HuH-7.5 (cell line): ENCODE data around the gene CREBBP.

Experiments used
- DNase-seq: peaks from one replicate; pipeline ENCODE4 v3.0.0; 2011; ENCODE audit warnings: low spot score

The CREBBP gene

GRCh38 chr16:3767333-3767986 is 113.1 kb downstream of the CREBBP start:
- no peak for DNase-seq

GRCh38 chr16:3766177-3766576 is 114.3 kb downstream of the CREBBP start:
- no peak for DNase-seq

- no peak for DNase-seq
Observed at GRCh38 chr16:3764409-3764808, 116.1 kb downstream of the CREBBP start.

DNA sequence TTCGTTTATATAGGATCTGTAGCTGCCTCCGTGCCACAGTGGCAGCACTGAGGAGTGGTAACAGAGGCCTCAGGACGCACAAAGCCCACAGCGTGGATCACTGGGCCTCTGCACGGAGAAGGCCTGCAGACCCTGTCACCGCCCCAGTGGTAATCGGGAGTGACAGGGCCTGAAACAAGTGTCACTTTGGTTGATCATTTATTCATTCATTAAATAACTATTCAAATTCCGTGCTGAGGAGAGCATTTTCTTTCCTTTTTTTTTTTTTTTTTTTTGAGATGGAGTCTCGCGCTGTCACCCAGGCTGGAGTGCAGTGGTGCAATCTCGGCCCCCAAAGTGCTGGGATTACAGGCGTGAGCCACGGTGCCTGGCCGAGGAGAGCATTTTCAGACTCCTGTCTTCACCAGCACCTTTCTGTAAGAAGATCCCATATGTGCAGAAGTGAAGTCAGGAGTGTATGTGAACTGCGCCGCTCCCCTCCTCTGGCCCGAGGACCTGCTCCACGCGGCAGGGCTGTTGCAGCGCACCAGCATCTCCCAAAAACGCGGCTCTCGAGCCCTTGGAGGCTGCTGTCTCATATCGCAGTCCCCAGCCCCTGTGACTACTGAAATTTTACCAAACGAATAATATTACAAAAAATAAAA is 118.3 kb downstream of the CREBBP start:
- no peak for DNase-seq

GRCh38 chr16:3761375-3762106 is 119.0 kb downstream of the CREBBP start:
- DNase-seq = no peak

GRCh38 chr16:3760518-3760917 is 120.0 kb downstream of the CREBBP start:
- no peak for DNase-seq

DNA sequence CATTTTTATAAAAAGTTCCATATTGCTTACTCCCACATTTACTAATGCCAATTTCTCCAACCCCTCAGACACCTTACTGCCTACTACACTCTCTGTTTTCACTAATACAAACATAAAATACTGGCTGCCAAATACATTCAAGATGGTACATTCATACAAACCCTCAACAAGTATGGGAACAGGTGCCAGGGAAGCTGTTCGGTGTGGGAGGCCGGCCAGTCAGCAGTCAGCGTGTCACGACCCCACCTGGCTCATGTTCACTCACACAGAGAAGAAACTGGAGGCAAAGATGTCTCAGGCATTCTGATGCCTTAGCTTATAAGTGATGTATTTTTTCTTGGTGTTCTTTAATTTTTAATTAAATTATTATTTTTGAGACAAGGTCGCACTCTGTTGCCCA is 120.8 kb downstream of the CREBBP start:
- DNase-seq = no peak

DNA sequence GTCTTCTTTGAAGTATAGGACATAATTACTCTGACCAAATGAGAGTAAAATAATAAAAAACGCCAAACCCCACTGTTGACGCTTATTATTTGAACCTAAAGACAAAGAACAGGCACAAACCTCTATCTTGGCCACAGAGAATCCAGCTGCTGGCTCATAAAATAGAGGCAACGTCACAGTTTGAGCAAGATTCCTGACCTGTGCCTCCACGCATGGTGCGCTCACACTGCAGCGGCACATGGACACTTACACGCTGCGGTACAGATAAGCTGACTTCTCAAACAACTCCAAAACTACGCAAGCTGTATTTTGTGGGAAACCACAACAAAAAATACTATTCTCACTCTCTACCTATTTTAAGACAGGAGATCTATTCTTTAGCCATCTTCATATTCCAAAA is 124.4 kb downstream of the CREBBP start:
- DNase-seq = no peak

DNA sequence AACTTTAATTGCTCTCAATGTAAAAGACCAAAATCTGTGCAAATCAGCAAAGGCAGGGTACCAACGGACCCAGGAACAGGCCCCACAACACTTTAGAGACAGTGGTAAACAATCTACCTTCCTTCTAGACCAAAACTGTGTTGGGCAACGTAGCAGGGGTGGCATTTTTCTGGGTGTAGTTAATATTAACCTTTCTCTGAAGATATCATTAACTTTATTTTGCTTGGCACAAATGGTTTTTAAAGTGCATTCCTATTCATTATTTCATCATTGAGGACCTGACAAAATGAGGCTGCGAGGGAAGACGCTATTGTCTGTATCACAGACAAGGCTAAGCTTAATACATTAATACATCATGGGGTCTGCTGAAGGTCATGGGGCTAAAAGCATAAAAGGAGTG is 125.3 kb downstream of the CREBBP start:
- DNase-seq = no peak

DNA sequence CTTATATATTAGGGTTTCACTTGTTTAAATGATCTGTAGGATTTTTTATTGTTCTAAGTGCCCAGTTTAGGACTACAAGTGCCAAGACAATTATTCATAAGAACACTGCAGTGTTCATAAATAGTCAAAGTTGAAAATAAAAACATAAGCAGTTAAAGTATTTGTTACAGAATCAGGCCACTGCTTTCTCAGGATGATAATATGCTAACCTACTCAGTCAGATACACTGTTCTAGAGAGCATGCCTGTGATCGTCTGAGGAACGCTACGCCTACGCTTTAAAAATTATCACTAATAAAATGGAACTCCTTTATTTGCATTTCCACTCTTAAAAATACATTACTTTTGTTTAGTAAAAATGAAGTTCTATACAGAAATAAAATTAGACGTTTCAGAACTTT is 125.7 kb downstream of the CREBBP start:
- DNase-seq = no peak

DNA sequence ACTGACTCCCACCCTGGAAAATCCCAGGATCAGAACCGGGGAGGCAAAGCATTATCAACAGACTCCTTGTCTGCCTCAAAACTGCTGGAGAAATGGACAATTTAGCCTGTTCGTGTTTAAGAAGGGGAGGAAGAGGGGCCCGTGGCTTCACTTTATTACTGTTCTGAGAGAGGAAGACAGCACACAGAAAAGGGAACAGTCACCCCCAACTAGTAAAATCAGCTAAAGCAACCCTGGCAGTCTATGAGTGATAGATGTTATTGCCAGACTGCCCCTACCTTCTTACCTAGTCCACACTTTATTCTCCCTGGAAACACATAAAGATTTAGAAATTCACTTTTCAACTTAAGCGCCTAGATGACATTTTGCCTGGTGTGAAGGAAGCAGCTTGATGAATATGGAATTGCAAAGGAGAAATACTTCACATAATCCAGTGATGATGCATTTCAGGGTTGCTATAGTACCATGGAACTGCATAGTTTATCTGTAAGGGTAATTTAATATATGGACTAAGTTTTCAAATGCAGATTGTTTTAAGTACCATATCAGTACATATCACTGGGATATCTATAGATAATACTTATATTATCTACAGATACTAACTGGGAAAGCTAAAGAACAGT is 126.3 kb downstream of the CREBBP start:
- no peak for DNase-seq

DNA sequence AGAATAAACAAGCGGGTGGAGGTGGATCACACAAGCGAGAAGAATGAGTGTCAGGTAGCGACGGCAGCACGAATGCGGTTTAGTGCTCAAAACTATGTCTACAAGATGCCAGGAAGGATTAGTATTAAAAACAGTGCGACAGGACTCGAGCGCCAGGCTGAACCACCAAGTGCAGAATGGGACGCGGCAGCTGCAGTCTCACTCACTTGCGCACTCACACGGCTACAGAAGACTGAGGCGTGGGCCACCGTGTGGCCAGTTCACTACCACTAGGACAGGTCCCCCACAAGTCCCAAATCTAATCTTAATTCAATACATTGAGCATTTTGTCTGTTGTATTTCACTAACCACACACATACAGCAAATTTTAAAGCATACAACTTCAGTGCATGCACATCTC is 127.5 kb downstream of the CREBBP start:
- no peak for DNase-seq

DNA sequence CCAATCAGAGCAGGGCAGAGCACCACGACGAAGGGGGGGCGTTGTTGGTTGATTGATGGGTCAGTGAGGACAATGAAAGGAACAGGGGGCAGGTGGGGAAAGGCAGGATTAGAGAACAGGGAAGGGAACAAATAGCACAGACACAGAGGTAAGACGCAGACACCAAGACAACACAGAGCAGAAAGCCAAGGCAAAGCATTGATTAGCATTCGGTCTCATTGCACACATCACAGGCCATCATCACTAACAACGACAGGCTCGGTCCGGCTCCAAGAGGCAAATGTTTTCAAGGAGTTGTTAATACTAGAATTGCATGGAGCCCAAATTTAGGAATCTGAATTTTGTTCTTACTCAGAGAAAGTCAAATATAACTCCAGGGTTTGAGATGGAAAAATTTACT is 128.6 kb downstream of the CREBBP start:
- DNase-seq = no peak

- DNase-seq = no peak
Observed at GRCh38 chr16:3748307-3748706, 132.2 kb downstream of the CREBBP start.

DNA sequence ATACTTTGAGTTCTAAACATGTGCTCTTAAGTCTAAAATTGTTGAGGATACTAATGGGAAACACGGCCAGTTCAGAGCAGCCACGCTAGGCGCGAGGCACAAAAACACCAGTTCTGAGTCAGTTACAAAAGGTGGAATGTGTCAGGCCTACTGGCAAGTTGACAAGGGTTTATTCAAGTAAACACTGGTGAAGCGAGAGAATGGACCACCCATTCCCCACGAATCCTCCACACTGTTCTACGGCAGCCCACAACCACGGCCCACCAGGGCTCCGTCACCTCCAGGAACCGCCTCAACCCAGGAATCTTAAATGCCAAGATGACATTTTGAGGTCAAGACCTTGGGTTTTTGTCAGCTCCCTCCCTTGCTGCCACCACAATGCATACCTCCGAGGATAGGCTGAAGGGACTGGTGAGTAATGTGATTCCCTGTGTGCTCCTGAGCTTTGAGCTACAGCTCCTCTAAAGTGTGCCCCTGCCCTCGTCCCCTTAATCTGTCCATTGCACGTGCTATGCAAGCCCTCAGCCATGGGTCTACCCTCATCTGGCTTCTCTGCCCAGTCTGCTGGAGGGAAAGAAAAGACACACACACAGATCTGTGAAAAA is 134.7 kb downstream of the CREBBP start:
- no peak for DNase-seq

DNA sequence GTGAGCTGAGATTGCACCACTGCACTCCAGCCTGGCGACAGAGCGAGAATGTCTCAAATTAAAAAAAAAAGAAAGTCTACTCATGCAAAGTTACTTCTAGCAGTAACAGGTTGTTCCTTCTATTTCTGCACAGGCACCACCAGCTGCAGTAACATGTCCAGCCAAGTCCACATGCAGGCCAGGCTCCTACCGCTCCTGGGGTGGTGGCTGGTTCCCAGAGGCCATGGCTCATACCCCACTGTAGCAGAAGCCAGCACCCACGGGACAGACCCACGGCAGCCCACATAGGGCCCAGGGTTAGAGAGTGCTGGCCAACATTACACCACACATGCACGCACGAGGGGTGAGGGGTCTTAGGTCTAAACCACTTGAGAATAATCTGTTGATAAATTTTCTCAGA is 136.5 kb downstream of the CREBBP start:
- no peak for DNase-seq

GRCh38 chr16:3740934-3741333 is 139.6 kb downstream of the CREBBP start:
- no peak for DNase-seq

DNA sequence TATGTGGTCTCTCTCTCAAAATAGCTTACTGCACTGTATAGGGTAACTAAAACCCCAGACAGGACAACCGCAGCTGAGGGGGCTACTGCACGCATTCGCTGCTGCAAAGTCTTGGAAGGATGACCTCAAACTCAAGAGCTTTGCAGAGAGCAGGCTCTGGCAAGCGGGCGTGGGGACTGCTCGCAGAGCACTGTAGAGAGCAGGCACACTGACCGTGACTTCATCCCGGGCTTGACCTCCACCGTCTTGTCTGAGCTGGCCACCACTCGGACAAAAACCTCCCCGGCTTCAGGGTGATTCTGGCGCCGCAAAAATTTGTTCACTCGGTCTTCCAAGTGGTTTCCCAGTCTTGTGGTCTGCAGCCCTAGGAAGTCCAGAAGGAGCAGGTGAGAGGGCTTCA is 140.3 kb downstream of the CREBBP start:
- DNase-seq = no peak

GRCh38 chr16:3739636-3740035 is 140.9 kb downstream of the CREBBP start:
- DNase-seq = no peak

DNA sequence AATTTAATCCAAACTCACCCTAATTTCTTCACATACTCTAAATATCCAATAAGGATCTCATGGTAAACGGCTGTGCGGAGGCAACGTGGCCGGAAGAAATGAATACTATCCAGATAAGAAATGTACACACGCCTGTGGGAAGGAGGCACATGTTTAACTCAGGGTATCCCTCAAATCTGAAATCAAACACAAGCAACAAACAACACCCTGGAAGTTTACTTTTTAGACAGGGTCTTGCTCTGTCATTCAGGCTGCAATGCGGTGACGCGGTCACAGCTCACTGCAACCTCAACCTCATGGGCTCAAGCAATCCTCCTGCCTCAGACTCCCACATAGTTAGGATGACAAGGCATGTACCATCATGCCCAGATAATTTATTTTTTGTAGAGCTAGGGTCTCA is 142.0 kb downstream of the CREBBP start:
- no peak for DNase-seq

GRCh38 chr16:3738128-3738527 is 142.4 kb downstream of the CREBBP start:
- DNase-seq = no peak

DNA sequence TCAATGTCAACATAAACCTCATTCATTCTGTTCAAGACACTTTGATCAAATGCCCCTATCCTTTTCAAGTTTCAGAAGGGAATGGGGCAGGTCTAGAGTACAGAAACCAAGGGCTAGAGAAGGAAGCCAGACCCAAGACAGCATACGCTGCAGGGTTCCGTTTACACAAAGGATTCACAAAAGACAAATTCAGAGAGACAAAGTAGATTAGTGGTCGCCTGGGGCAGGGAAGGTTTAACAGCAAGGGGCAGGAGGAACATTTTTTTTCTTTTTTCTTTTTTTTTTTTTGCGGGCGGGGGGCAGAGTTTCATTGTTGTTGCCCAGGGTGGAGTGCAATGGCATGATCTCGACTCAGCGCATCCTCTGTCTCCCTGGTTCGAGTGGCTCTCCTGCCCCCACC is 143.3 kb downstream of the CREBBP start:
- DNase-seq = no peak

DNA sequence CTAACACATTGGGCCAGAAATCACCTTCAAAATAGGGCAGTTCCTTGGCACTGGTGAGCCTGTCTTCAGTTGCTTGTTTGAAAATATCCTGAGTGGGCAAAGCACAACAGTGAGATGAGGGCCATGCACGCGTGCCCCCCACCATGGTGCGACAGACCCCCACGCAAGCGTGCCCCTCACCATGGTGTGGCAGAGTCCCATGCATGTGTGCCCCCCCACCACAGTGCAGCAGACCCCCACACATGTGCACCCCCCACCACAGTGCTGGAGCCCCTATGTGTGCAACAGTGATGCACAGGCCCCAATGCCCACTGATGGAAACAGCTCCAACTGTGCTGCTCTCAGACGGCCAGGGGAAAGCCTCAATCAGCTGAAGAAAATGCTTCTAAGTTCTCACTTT is 144.4 kb downstream of the CREBBP start:
- no peak for DNase-seq
